Stimulated activated naive CD8-positive, alpha-beta T cell treated with anti-CD3 and anti-CD28 coated beads, Interleukin-15, Interleukin-2, amounts not matched to agents 100 ng/mL and 50 ng/mL, for 24 hours (primary cell): ENCODE measurements around the gene CASP6.
A peak's percentile ranks its signal among the peaks of the same experiment; 100 is the strongest.

Experiments
- H3K27ac Mint-ChIP-seq: one replicate; pipeline ENCODE4 v1.8.0; 2021; ENCODE audit warnings: mild to moderate bottlenecking, mixed read lengths
- H3K27me3 Mint-ChIP-seq: one replicate; pipeline ENCODE4 v1.8.0; 2021; ENCODE audit warnings: mixed read lengths
- H3K36me3 Mint-ChIP-seq: one replicate; pipeline ENCODE4 v1.8.0; 2021; ENCODE audit warnings: low read depth, mixed read lengths
- H3K4me1 Mint-ChIP-seq: one replicate; pipeline ENCODE4 v1.8.0; 2021; ENCODE audit warnings: low read depth, mixed read lengths
- H3K4me3 Mint-ChIP-seq: one replicate; pipeline ENCODE4 v1.8.0; 2021; ENCODE audit warnings: mild to moderate bottlenecking, mixed read lengths
- H3K9me3 Mint-ChIP-seq: one replicate; pipeline ENCODE4 v1.8.0; 2021; ENCODE audit warnings: mixed read lengths

Gene CASP6

DNA sequence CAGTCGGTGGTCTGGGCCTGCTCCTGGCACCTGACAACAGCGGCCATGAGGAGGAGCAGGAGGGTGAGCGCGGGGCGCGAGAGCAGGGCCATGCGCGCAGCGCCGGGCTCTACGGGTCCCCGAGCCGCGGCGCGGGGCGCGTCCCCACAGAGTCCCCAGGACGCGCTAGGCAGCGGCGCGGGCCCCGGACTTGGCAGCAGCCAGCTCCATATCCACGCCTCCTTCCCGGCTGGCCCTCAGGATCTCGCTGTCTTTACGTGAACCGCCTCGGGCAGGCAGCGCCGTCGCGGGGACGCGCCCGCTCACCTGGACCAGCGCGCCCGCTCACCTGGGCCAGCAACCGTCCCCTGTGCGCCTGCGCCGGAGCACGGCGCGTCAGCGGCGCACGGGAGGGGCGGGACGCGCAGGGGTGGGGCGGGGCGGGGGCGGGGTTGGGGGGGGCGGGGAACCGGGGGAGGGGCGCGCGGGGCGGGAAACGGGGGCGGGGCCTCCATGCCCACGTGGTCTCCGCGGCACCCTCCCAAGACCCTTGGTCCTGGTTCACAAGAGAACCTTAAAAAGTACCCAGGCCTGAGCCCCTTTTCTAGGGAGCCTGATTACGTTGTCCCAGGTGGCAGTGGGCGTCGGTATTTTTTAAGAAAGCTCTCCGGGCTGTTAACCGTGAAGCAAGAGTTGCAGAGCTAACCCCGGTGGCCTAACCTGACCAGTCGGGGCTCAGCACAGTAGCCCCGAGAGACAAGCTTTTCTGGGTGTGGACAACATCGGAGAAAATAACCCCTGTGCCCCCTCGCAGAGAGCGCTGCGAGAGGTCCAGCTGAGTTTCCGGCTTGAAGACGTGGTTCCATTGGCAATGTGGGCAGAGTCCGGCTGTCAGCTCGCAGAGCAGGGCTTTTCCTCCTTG lies 26.7 kb upstream of the CASP6 start, which contains the start of gene PLA2G12A:
Gene PLA2G12A (minus strand): TSS at position 353 of the 901 bp plus-strand sequence. CDS start 261 bp downstream, at position 92.
- no peaks in the 10 kb centered on the region for H3K27me3 Mint-ChIP-seq
- peaks cover 10% of the 10 kb centered on the region for H3K36me3 Mint-ChIP-seq
- H3K9me3 Mint-ChIP-seq, result no peaks in the 10 kb centered on the region
- H3K4me3 Mint-ChIP-seq, result peak within 1 kb of the TSS; percentile 88
- peak within 1 kb of the TSS; percentile 76 for H3K27ac Mint-ChIP-seq
- peaks cover 19% of the 10 kb centered on the region for H3K4me1 Mint-ChIP-seq

- Mint-ChIP-seq H3K4me3 (peak overlapping the region; percentile 88), H3K36me3 (peaks cover 10% of the 10 kb centered on the region), H3K27me3 (no peaks in the 10 kb centered on the region), H3K9me3 (no peaks in the 10 kb centered on the region), H3K4me1 (peaks cover 19% of the 10 kb centered on the region), H3K27ac (peak overlapping the region; percentile 76)
Measured at GRCh38 chr4:109729117-109729717, 26.0 kb upstream of the CASP6 start.

DNA sequence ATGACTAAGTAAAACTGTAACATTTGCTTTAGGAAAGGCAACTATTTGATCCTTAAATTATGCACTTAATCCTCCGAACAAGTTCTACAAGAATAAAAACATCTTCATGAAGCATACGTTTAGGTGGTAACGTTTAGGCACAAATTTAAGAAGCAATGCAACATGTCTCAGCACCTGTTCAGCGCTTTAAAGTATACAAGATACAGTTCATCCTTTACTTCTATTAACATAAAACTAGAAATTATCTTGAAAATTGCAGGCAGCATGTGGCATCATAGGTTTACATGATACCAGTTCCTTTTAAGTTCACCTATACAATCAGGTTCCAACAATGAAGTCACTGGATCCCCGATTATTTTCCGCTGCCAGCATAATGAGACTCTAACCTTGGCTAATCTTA lies 25.1 kb upstream of the CASP6 start:
- Mint-ChIP-seq H3K36me3 (peaks cover 10% of the 10 kb centered on the region), H3K27ac (no peak overlapping the region), H3K4me3 (peak overlapping the region; percentile 88), H3K4me1 (peaks cover 19% of the 10 kb centered on the region), H3K9me3 (no peaks in the 10 kb centered on the region), H3K27me3 (no peaks in the 10 kb centered on the region)

GRCh38 chr4:109723110-109723509 lies 19.9 kb upstream of the CASP6 start:
- no peak overlapping the region for H3K27ac Mint-ChIP-seq
- H3K36me3 Mint-ChIP-seq, result peaks cover 10% of the 10 kb centered on the region
- H3K4me1 Mint-ChIP-seq, result peaks cover 9% of the 10 kb centered on the region
- H3K27me3 Mint-ChIP-seq, result no peaks in the 10 kb centered on the region
- no peak overlapping the region for H3K4me3 Mint-ChIP-seq
- H3K9me3 Mint-ChIP-seq, result no peaks in the 10 kb centered on the region

DNA sequence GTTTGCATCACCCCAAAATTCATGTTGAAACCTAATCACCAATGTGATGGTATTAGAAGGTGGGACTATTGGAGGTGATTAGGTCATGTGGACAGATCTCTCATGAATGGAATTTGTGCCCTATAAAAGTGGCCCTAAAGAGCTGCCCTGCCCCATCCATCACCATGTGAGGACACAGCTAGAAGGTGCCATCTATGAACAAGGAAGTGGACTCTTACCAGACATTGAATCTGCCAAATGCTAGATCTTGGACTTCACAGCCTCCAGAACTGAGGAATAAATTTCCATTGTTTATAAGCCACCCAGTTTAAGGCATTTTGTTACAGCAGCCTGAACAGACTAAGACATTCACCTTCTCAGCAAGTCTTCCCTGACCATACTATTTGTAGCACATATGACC lies 19.1 kb upstream of the CASP6 start:
- Mint-ChIP-seq H3K27ac (no peak overlapping the region), H3K27me3 (no peaks in the 10 kb centered on the region), H3K4me1 (peaks cover 4% of the 10 kb centered on the region), H3K9me3 (no peaks in the 10 kb centered on the region), H3K4me3 (no peak overlapping the region), H3K36me3 (peaks cover 15% of the 10 kb centered on the region)

DNA sequence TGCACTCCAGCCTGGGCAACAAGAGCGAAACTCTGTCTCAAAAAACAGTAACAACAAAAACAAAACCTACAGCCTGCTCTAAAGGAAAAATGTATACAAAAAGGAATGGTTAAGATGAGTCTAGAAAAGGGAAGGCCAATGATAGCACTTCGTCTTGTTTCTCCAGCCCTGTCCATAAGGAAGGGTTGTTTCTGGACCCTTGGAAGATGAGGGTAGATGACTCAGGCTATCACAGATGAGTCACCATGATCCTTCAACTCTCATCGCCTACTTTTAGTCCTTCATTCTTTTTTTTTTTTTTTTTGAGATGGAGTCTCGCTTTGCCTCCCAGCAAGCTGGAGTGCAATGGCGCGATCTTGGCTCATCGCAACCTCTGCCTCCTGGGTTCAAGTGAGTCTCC lies 17.8 kb upstream of the CASP6 start:
- no peak overlapping the region for H3K4me3 Mint-ChIP-seq
- H3K4me1 Mint-ChIP-seq, result peaks cover 4% of the 10 kb centered on the region
- peaks cover 21% of the 10 kb centered on the region for H3K36me3 Mint-ChIP-seq
- H3K27me3 Mint-ChIP-seq, result no peaks in the 10 kb centered on the region
- H3K9me3 Mint-ChIP-seq, result no peaks in the 10 kb centered on the region
- H3K27ac Mint-ChIP-seq, result no peak overlapping the region

GRCh38 chr4:109719604-109720003 lies 16.4 kb upstream of the CASP6 start:
- peaks cover 4% of the 10 kb centered on the region for H3K4me1 Mint-ChIP-seq
- H3K36me3 Mint-ChIP-seq, result peaks cover 22% of the 10 kb centered on the region
- no peaks in the 10 kb centered on the region for H3K27me3 Mint-ChIP-seq
- no peak overlapping the region for H3K27ac Mint-ChIP-seq
- H3K9me3 Mint-ChIP-seq, result no peaks in the 10 kb centered on the region
- H3K4me3 Mint-ChIP-seq, result no peak overlapping the region

- Mint-ChIP-seq H3K27ac (no peak overlapping the region), H3K4me3 (no peak overlapping the region), H3K9me3 (no peaks in the 10 kb centered on the region), H3K4me1 (peaks cover 4% of the 10 kb centered on the region), H3K27me3 (no peaks in the 10 kb centered on the region), H3K36me3 (peaks cover 29% of the 10 kb centered on the region)
Measured at GRCh38 chr4:109718759-109719158, 15.5 kb upstream of the CASP6 start.

- Mint-ChIP-seq H3K4me3 (no peak overlapping the region), H3K4me1 (no peaks in the 10 kb centered on the region), H3K36me3 (peaks cover 43% of the 10 kb centered on the region), H3K27ac (no peak overlapping the region), H3K9me3 (no peaks in the 10 kb centered on the region), H3K27me3 (no peaks in the 10 kb centered on the region)
Measured at GRCh38 chr4:109713500-109713899, 10.3 kb upstream of the CASP6 start.

DNA sequence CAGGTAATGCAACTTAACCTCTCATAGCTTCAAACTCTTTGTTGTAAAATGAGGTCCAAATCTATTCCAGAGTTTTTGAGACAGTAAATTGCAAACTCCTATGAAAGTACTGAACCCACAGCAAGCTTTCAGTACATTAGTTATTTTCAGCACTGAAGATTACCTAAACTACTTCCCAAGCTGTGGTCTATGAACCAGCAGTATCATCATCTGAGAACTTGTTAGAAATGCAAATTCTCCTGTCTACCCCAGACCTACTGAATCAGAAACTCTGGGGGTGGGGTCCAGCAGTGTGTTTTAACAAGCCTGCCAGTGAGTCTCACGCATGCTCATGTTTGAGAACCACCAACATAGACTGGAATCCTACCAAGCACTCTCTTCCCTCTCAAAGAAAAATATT lies 5.7 kb upstream of the CASP6 start:
- no peaks in the 10 kb centered on the region for H3K27me3 Mint-ChIP-seq
- H3K9me3 Mint-ChIP-seq, result no peaks in the 10 kb centered on the region
- no peak overlapping the region for H3K4me3 Mint-ChIP-seq
- H3K4me1 Mint-ChIP-seq, result peaks cover under 1% of the 10 kb centered on the region
- H3K27ac Mint-ChIP-seq, result no peak overlapping the region
- H3K36me3 Mint-ChIP-seq, result peaks cover 16% of the 10 kb centered on the region

DNA sequence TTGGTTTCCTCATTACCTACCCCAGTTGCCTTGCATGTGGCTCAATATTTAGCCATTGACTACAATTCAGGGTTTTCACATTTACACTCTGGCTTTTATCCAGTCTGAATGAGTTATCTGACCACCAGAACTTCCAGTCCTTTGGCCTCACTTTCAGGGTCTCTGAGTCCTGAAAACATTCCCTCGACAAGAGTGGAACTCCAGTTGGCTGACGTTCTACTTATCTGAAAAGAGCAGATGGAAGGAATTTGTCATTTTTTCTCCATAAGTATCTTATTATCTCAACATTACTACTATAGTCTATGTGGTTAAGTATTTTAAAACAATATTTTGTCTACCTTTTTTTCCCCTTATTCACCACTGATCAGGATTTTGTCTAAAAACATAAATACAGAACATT lies 5.2 kb upstream of the CASP6 start:
- Mint-ChIP-seq H3K27ac (no peak overlapping the region), H3K27me3 (no peaks in the 10 kb centered on the region), H3K9me3 (no peaks in the 10 kb centered on the region), H3K4me3 (no peak overlapping the region), H3K36me3 (peaks cover 14% of the 10 kb centered on the region), H3K4me1 (peaks cover 5% of the 10 kb centered on the region)

DNA sequence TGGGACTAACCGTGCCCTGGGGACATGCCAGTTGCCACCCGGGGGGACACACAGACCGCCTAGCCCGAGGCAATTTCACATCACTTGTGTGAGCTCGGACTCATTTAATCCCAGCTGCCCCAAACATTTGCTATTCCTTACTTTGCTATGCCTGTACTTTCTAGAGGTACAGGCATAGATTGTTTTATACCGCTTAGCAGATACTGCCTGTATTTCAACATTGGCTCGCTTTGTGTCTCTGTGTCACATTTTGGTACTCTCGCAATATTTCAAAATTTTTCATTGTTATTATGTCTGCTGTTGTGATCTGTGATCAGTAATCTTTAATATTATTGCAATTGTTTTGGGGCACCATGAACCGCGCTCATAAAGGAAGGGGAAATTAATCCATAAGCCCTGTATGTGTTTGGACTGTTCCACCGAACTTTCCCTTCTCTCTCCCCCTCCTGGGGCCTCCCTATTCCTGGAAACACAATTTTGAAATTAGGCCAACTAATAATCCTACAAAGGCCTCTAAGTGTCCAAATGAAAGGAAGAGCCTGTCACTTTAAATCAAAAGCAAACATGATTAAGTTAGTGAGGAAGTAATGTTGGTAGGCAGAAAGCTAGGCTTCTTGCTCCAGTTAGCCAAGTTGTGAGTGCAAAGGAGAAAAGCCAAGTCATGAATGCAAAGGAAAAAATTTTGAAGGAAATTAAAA lies 568 bp upstream of the CASP6 start:
- no peaks in the 10 kb centered on the region for H3K9me3 Mint-ChIP-seq

DNA sequence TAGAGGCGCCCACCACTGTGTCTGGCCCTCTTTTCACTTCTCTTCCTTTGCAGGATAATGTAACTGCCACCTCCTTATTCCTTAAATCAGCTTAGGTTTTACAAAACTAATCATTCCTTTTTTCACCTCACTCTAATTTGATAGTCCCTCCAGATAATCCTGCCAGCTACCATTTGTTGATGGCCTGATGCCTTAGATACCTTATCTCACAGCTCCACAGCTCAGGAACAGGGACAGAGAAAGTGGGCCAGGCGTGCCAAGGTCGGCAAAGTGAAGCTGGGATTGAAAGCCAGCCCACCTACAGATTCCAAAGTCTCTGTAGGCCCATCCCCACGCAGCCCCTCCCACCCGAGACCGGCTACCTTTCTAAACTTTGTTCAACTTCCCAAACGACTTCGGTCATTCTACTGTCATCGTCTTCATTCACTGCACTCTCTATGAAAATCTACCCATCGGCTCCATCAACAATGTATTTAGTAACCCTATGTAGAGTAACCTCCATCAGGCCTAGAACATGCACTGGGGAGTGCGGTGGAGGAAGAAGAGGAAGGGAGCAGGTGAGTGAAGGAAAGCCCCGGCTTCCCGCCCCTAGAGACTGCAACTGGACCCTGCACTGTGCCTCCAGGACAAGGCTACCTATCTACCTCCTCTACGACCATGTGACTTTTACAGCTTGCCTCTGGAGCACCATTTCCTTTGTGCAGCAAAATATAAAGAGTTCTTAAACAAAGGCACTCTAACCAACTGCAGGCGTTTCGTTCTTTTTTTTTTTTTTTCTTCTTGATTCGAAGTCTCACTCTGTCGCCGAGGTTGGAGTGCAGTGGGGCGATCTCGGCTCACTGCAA lies 1.5 kb downstream of the CASP6 start:
- Mint-ChIP-seq H3K4me3 (peak overlapping the region; percentile 92), H3K4me1 (peaks cover 19% of the 10 kb centered on the region), H3K27me3 (no peaks in the 10 kb centered on the region), H3K9me3 (no peaks in the 10 kb centered on the region), H3K27ac (peak overlapping the region; percentile 82), H3K36me3 (peaks cover 7% of the 10 kb centered on the region)

More for the DNA sequence above, 568 bp upstream of the CASP6 start:
- H3K27me3 Mint-ChIP-seq, result no peaks in the 10 kb centered on the region
- peaks cover 19% of the 10 kb centered on the region for H3K4me1 Mint-ChIP-seq
- H3K4me3 Mint-ChIP-seq, result peak overlapping the region; percentile 92
- no peaks in the 10 kb centered on the region for H3K36me3 Mint-ChIP-seq
- peak overlapping the region; percentile 77 for H3K27ac Mint-ChIP-seq

GRCh38 chr4:109699553-109700225 lies 3.6 kb downstream of the CASP6 start:
- Mint-ChIP-seq H3K36me3 (peaks cover 17% of the 10 kb centered on the region), H3K4me3 (no peak overlapping the region), H3K27ac (no peak overlapping the region), H3K9me3 (no peaks in the 10 kb centered on the region), H3K27me3 (no peaks in the 10 kb centered on the region), H3K4me1 (peaks cover 19% of the 10 kb centered on the region)
